GM12865 (cell line): Measurements from ENCODE around the gene CAPZB.

Experiments used
- DNase-seq: peaks from one replicate; pipeline ENCODE4 v3.0.0; 2010; ENCODE audit warnings: low read depth
- H3K4me3 ChIP-seq: 2 replicates; pipeline ENCODE4 v1.5.1; 2011; ENCODE audit warnings: mild to moderate bottlenecking, low read depth, low read length, control low read depth
- CTCF ChIP-seq: IDR thresholded peaks from 2 replicates; pipeline ENCODE4 v1.5.1; 2011; ENCODE audit warnings: low read length, control low read depth, low read depth, inconsistent platforms; ENCODE audit not compliant: insufficient read depth; ENCODE audit errors: missing control alignments

CAPZB gene

GRCh38 chr1:19464696-19465095, 20.6 kb downstream of the CAPZB start:
- TF ChIP-seq CTCF, result no peak
- no peak for DNase-seq
- no peak overlapping the region for H3K4me3 ChIP-seq

- no peak overlapping the region; the same call in 1 of the 2 replicates for H3K4me3 ChIP-seq
- DNase-seq, result no peak
- TF ChIP-seq CTCF, result no peak
Observed at GRCh38 chr1:19463504-19463803, 21.9 kb downstream of the CAPZB start.

GRCh38 chr1:19462781-19463503, 22.4 kb downstream of the CAPZB start:
- H3K4me3 ChIP-seq, result peak overlapping the region; percentile 32; the same call in 1 of the 2 replicates
- no peak for TF ChIP-seq CTCF

GRCh38 chr1:19461220-19461554, 24.2 kb downstream of the CAPZB start:
- no peak overlapping the region for H3K4me3 ChIP-seq
- DNase-seq, result no peak
- TF ChIP-seq CTCF, result no peak

More at GRCh38 chr1:19462781-19463503, 22.4 kb downstream of the CAPZB start:
- DNase-seq, result peak; percentile 93

GRCh38 chr1:19460535-19461219, 24.7 kb downstream of the CAPZB start:
- no peak for TF ChIP-seq CTCF
- H3K4me3 ChIP-seq, result no peak overlapping the region
- no peak for DNase-seq

GRCh38 chr1:19458815-19459417, 26.4 kb downstream of the CAPZB start:
- DNase-seq, result no peak
- no peak for TF ChIP-seq CTCF
- H3K4me3 ChIP-seq, result peak overlapping the region; percentile 35; the same call in 1 of the 2 replicates
